NCI-H1436 (cell line): ENCODE measurements around the gene ATP8B4.
"Not testable (repeated sequence)": the region's sequence is repeated elsewhere in the genome, so short reads cannot be mapped to it uniquely, and the experiment has no call there.

Experiments
- DNase-seq: peaks from one replicate; lab custom pipeline; 2025; lab: John Stamatoyannopoulos, UW

The ATP8B4 gene

GRCh38 chr15:50109076-50109987 is 9.7 kb downstream of the ATP8B4 start:
- DNase-seq, result no peak

GRCh38 chr15:50108461-50108860 is 10.6 kb downstream of the ATP8B4 start:
- DNase-seq, result no peak

- DNase-seq, result no peak
Measured at GRCh38 chr15:50107591-50108408, 11.2 kb downstream of the ATP8B4 start.

- DNase-seq, result no peak
Measured at GRCh38 chr15:50107157-50107556, 11.9 kb downstream of the ATP8B4 start.

- no peak for DNase-seq
Measured at GRCh38 chr15:50106457-50106856, 12.6 kb downstream of the ATP8B4 start.

- DNase-seq, result no peak
Measured at GRCh38 chr15:50100486-50100885, 18.5 kb downstream of the ATP8B4 start.

GRCh38 chr15:50098545-50098944 is 20.5 kb downstream of the ATP8B4 start:
- DNase-seq, result no peak

GRCh38 chr15:50095938-50096821 is 22.9 kb downstream of the ATP8B4 start:
- DNase-seq, result no peak

- DNase-seq, result not testable (repeated sequence)
Measured at GRCh38 chr15:50089386-50089785, 29.6 kb downstream of the ATP8B4 start.

- DNase-seq, result no peak
Measured at GRCh38 chr15:50084932-50085331, 34.1 kb downstream of the ATP8B4 start.

- DNase-seq, result no peak
Measured at GRCh38 chr15:50083424-50084025, 35.5 kb downstream of the ATP8B4 start.

- DNase-seq, result no peak
Measured at GRCh38 chr15:50082066-50082465, 37.0 kb downstream of the ATP8B4 start.

GRCh38 chr15:50077651-50078050 is 41.4 kb downstream of the ATP8B4 start:
- no peak for DNase-seq

GRCh38 chr15:50077176-50077575 is 41.9 kb downstream of the ATP8B4 start:
- no peak for DNase-seq

- no peak for DNase-seq
Measured at GRCh38 chr15:50075319-50075718, 43.7 kb downstream of the ATP8B4 start.

- no peak for DNase-seq
Measured at GRCh38 chr15:50071551-50072258, 47.3 kb downstream of the ATP8B4 start.

- DNase-seq, result no peak
Measured at GRCh38 chr15:50068016-50068415, 51.0 kb downstream of the ATP8B4 start.

- no peak for DNase-seq
Measured at GRCh38 chr15:50067254-50067653, 51.8 kb downstream of the ATP8B4 start.

- no peak for DNase-seq
Measured at GRCh38 chr15:50066666-50067065, 52.4 kb downstream of the ATP8B4 start.

- DNase-seq, result no peak
Measured at GRCh38 chr15:50066202-50066601, 52.8 kb downstream of the ATP8B4 start.

- no peak for DNase-seq
Measured at GRCh38 chr15:50065279-50065678, 53.8 kb downstream of the ATP8B4 start.
